ENCODE results near the gene EDNRA. TPM values are rescaled to one million over a fixed set of nuclear protein-coding genes. Genes with fewer than 3 reads are reported as not detected.

Gene EDNRA
- polyA plus RNA-seq, 1 of the 3 experiments (the other 2 are of a cell fraction) = 1.2 TPM

DNA sequence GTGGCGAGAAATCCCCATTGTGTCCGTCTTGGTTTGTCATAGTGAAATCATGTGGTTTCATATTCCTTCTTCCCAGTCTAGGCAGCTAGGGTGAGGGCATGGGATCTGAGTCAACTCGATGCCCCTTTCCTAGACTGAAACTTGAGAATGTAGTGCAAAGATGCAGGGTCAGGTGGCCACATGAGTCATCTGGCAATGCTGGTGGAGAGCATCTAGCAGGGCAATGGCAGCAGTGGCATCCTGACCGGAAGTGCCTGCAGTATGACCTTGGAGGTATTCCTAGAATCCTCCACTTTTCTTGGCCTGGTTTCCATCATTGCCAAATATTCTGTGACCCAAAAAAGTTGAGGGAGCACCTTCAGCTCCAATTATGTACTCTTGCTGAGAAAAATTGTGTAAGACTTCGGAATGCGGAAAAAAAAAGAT lies 97.2 kb downstream of the EDNRA start:
- H3K4me1 ChIP-seq (ENCODE audit: control insufficient read depth in 1 of 2, insufficient read depth in 2 of 2, low read depth in 1 of 2, low read length in 1 of 2) = 0 out of 4 replicates have a peak, but pooled peaks cover 0 to 7% of the 10 kb centered on the region in 2 experiments
- TF ChIP-seq POLR2AphosphoS5 (IDR thresholded peaks at IDR 0.05; ENCODE audit: low read depth, low read length) (peak; percentile 59; the same call in 1 of the 2 replicates), NRF1 (IDR thresholded peaks at IDR 0.05; ENCODE audit: low read depth, low read length) (no peak), MXI1 (IDR thresholded peaks at IDR 0.05; ENCODE audit: low read depth, low read length) (no peak), JUND (IDR thresholded peaks at IDR 0.05) (peak; percentile 91), TAF1 (IDR thresholded peaks at IDR 0.05; ENCODE audit: borderline replicate concordance, low read depth, low read length) (no peak), TCF12 (IDR thresholded peaks at IDR 0.05) (peak; percentile 91), YY1 (IDR thresholded peaks at IDR 0.05; ENCODE audit: low read depth) (peak; percentile 56; the same call in 1 of the 2 replicates), SMC3 (IDR thresholded peaks at IDR 0.05; ENCODE audit: low read depth, low read length) (no peak), EZH2phosphoT487 (IDR thresholded peaks at IDR 0.05; ENCODE audit: borderline replicate concordance, low read depth) (no peak), FOXM1 (IDR thresholded peaks at IDR 0.05; ENCODE audit: low read depth) (no peak), FOSL2 (IDR thresholded peaks at IDR 0.05; ENCODE audit: borderline replicate concordance, low read depth) (peak; percentile 98), CHD2 (IDR thresholded peaks at IDR 0.05; ENCODE audit: low read length, partially characterized antibody) (no peak), FOXJ3 (CRISPR knock-in tag; IDR thresholded peaks at IDR 0.05) (no peak), TEAD4 (IDR thresholded peaks at IDR 0.05; ENCODE audit: borderline replicate concordance, insufficient read depth) (peak; percentile 62; the same call in 1 of the 2 replicates), NFIC (IDR thresholded peaks at IDR 0.05; ENCODE audit: borderline replicate concordance) (peak; percentile 84), GABPA (IDR thresholded peaks at IDR 0.05; ENCODE audit: low read depth) (peak; percentile 31; the same call in 1 of the 2 replicates), ELF1 (IDR thresholded peaks at IDR 0.05) (peak; percentile 71; the same call in 1 of the 2 replicates), SIN3A (IDR thresholded peaks at IDR 0.05; ENCODE audit: borderline replicate concordance, low read depth, low read length) (no peak)
- TF ChIP-seq, protein P1, sequence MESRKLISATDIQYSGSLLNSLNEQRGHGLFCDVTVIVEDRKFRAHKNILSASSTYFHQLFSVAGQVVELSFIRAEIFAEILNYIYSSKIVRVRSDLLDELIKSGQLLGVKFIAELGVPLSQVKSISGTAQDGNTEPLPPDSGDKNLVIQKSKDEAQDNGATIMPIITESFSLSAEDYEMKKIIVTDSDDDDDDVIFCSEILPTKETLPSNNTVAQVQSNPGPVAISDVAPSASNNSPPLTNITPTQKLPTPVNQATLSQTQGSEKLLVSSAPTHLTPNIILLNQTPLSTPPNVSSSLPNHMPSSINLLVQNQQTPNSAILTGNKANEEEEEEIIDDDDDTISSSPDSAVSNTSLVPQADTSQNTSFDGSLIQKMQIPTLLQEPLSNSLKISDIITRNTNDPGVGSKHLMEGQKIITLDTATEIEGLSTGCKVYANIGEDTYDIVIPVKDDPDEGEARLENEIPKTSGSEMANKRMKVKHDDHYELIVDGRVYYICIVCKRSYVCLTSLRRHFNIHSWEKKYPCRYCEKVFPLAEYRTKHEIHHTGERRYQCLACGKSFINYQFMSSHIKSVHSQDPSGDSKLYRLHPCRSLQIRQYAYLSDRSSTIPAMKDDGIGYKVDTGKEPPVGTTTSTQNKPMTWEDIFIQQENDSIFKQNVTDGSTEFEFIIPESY (IDR thresholded peaks at IDR 0.05; ENCODE audit: borderline replicate concordance, low read depth) = peak; percentile 48; the same call in 1 of the 2 replicates
- TF ChIP-seq, protein P2, sequence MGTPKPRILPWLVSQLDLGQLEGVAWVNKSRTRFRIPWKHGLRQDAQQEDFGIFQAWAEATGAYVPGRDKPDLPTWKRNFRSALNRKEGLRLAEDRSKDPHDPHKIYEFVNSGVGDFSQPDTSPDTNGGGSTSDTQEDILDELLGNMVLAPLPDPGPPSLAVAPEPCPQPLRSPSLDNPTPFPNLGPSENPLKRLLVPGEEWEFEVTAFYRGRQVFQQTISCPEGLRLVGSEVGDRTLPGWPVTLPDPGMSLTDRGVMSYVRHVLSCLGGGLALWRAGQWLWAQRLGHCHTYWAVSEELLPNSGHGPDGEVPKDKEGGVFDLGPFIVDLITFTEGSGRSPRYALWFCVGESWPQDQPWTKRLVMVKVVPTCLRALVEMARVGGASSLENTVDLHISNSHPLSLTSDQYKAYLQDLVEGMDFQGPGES (IDR thresholded peaks at IDR 0.05; ENCODE audit: low read depth, low read length) = no peak
- TF ChIP-seq, protein P3, sequence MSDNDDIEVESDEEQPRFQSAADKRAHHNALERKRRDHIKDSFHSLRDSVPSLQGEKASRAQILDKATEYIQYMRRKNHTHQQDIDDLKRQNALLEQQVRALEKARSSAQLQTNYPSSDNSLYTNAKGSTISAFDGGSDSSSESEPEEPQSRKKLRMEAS (IDR thresholded peaks at IDR 0.05; ENCODE audit: low read depth) = peak; percentile 73
- TF ChIP-seq, protein P4, sequence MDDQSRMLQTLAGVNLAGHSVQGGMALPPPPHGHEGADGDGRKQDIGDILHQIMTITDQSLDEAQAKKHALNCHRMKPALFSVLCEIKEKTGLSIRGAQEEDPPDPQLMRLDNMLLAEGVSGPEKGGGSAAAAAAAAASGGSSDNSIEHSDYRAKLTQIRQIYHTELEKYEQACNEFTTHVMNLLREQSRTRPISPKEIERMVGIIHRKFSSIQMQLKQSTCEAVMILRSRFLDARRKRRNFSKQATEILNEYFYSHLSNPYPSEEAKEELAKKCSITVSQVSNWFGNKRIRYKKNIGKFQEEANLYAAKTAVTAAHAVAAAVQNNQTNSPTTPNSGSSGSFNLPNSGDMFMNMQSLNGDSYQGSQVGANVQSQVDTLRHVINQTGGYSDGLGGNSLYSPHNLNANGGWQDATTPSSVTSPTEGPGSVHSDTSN (IDR thresholded peaks at IDR 0.05) = peak; percentile 74
- TF ChIP-seq, protein P5, sequence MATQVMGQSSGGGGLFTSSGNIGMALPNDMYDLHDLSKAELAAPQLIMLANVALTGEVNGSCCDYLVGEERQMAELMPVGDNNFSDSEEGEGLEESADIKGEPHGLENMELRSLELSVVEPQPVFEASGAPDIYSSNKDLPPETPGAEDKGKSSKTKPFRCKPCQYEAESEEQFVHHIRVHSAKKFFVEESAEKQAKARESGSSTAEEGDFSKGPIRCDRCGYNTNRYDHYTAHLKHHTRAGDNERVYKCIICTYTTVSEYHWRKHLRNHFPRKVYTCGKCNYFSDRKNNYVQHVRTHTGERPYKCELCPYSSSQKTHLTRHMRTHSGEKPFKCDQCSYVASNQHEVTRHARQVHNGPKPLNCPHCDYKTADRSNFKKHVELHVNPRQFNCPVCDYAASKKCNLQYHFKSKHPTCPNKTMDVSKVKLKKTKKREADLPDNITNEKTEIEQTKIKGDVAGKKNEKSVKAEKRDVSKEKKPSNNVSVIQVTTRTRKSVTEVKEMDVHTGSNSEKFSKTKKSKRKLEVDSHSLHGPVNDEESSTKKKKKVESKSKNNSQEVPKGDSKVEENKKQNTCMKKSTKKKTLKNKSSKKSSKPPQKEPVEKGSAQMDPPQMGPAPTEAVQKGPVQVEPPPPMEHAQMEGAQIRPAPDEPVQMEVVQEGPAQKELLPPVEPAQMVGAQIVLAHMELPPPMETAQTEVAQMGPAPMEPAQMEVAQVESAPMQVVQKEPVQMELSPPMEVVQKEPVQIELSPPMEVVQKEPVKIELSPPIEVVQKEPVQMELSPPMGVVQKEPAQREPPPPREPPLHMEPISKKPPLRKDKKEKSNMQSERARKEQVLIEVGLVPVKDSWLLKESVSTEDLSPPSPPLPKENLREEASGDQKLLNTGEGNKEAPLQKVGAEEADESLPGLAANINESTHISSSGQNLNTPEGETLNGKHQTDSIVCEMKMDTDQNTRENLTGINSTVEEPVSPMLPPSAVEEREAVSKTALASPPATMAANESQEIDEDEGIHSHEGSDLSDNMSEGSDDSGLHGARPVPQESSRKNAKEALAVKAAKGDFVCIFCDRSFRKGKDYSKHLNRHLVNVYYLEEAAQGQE (IDR thresholded peaks at IDR 0.05; ENCODE audit: low read depth, low read length) = 0 out of 2 replicates have a peak, but pooled peaks have one; percentile 44
- TF ChIP-seq, protein P6, sequence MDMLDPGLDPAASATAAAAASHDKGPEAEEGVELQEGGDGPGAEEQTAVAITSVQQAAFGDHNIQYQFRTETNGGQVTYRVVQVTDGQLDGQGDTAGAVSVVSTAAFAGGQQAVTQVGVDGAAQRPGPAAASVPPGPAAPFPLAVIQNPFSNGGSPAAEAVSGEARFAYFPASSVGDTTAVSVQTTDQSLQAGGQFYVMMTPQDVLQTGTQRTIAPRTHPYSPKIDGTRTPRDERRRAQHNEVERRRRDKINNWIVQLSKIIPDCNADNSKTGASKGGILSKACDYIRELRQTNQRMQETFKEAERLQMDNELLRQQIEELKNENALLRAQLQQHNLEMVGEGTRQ (IDR thresholded peaks at IDR 0.05; ENCODE audit: borderline replicate concordance, low read depth, low read length) = no peak

More for the DNA sequence above, 97.2 kb downstream of the EDNRA start:
- ChIA-PET CTCF (interaction anchor here (1.3 kb wide), 1 partner anchor 12 kb away, joined by 6 read pairs; no protein-coding TSS in a partner anchor), POLR2A (no interaction called here)
- Histone ChIP-seq H2AFZ (ENCODE audit: low read depth) (peak overlapping the region; percentile 61; the same call in 1 of the 2 replicates), H3K36me3 (replicated peaks in 1 of 2; ENCODE audit: control insufficient read depth in 1 of 2, insufficient read depth in 2 of 2, low read length in 1 of 2) (no peaks in the 10 kb centered on the region), H3K27me3 (ENCODE audit: insufficient read depth) (no peaks in the 10 kb centered on the region), H3K4me3 (ENCODE audit: low read depth in 2 of 2, low read length in 1 of 2) (no peak overlapping the region), H4K20me1 (ENCODE audit: insufficient read depth) (no peaks in the 10 kb centered on the region), H3K79me2 (ENCODE audit: insufficient read depth) (no peaks in the 10 kb centered on the region), H3F3A (replicated peaks; ENCODE audit: insufficient read depth) (peaks cover 12% of the 10 kb centered on the region), H3K9ac (peak overlapping the region; percentile 30; the same call in 1 of the 2 replicates), H3K9me3 (no peaks in the 10 kb centered on the region), H3K4me2 (0 out of 2 replicates have a peak overlapping the region, but pooled peaks have one; percentile 20), H3K27ac (ENCODE audit: low read depth in 2 of 2, low read length in 1 of 2) (peak overlapping the region in 1 of 2 experiments; percentile 85; a peak in 2 of 4 replicates), H3K9me2 (no peaks in the 10 kb centered on the region)
- DNase-seq = peak; percentile 11
- WGBS (ENCODE audit: low lambda C conversion rate) = 42% methylated on average over 6 of the region's 6 CpGs

All from SK-N-SH (cell line).